CD4-positive, alpha-beta T cell (primary cell): ENCODE measurements around the gene PNKP. TPM values are rescaled to one million over a fixed set of nuclear protein-coding genes. Genes with fewer than 3 reads are reported as not detected.

ENCODE experiments used
- ATAC-seq: fragments of 200-7000 bp; cut with Tn5 transposase; one replicate; pipeline ENCODE4 v1.10.0; 2022; ENCODE audit warnings: mild to moderate bottlenecking; ENCODE audit not compliant: poor library complexity
- CTCF ChIA-PET: fragments of 350-600 bp; sonication (Branson Sonifier 250); formaldehyde crosslinking; loops from one replicate; lab custom pipeline; 2021; ENCODE audit warnings: antibody characterized with exemption, inconsistent platforms; lab: Charles Lee
- POLR2A ChIA-PET: fragments of 350-600 bp; sonication (Branson Sonifier 250); formaldehyde crosslinking; loops from one replicate; lab custom pipeline; 2021; ENCODE audit warnings: antibody characterized with exemption, inconsistent platforms; lab: Charles Lee
- DNase-seq, 14 experiments: peaks; one replicate each; pipeline ENCODE4 v3.0.0-alpha.2; 2013 to 2020; ENCODE audit warnings: mixed read lengths in 2 of 14
- H3K27ac ChIP-seq, 2 donors: one replicate each; pipeline versions ENCODE4 v1.5.1 to v1.7.0; 2013; ENCODE audit warnings: low read length in 2 of 2, low read depth in 1 of 2, mild to moderate bottlenecking in 1 of 2
- H3K27me3 ChIP-seq, 2 experiments: 1 replicate in 1 of 2; 2 replicates in 1 of 2; pipeline versions ENCODE4 v1.6.1 to v1.7.0; 2013; ENCODE audit warnings: low read length in 2 of 2, control low read depth in 1 of 2, mild to moderate bottlenecking in 1 of 2, moderate library complexity in 1 of 2; ENCODE audit not compliant: insufficient read depth in 2 of 2, control insufficient read depth in 1 of 2
- H3K36me3 ChIP-seq: one replicate; pipeline ENCODE4 v1.6.1; 2013; ENCODE audit warnings: low read length, control low read depth; ENCODE audit not compliant: insufficient read depth
- H3K4me1 ChIP-seq: one replicate; pipeline ENCODE4 v1.6.1; 2013; ENCODE audit warnings: low read length, control low read depth; ENCODE audit not compliant: insufficient read depth
- H3K4me3 ChIP-seq: one replicate; pipeline ENCODE4 v1.5.1; 2013; ENCODE audit warnings: mild to moderate bottlenecking, low read length, moderate library complexity
- H3K9me3 ChIP-seq, 2 experiments: 1 replicate in 1 of 2; 2 replicates in 1 of 2; pipeline versions ENCODE4 v1.6.1 to v1.7.0; 2013; ENCODE audit warnings: low read length in 2 of 2, mild to moderate bottlenecking in 2 of 2, control low read depth in 1 of 2, moderate library complexity in 1 of 2; ENCODE audit not compliant: control insufficient read depth in 1 of 2, insufficient read depth in 1 of 2
- H3K27ac Mint-ChIP-seq: one replicate; pipeline ENCODE4 v1.8.0; 2020; ENCODE audit warnings: mixed read lengths
- H3K27me3 Mint-ChIP-seq: one replicate; pipeline ENCODE4 v1.8.0; 2021; ENCODE audit warnings: mixed read lengths
- H3K36me3 Mint-ChIP-seq: one replicate; pipeline ENCODE4 v1.8.0; 2021; ENCODE audit warnings: low read depth, mixed read lengths
- H3K4me1 Mint-ChIP-seq: one replicate; pipeline ENCODE4 v1.8.0; 2021; ENCODE audit warnings: low read depth, mixed read lengths
- H3K4me3 Mint-ChIP-seq: one replicate; pipeline ENCODE4 v1.8.0; 2020; ENCODE audit warnings: mild to moderate bottlenecking, mixed read lengths
- H3K9me3 Mint-ChIP-seq: one replicate; pipeline ENCODE4 v1.8.0; 2020; ENCODE audit warnings: mixed read lengths
- CTCF ChIP-seq: fragments of 200-600 bp; IDR thresholded peaks from one replicate; pipeline ENCODE4 v1.8.0; 2022; ENCODE audit warnings: antibody characterized with exemption, mild to moderate bottlenecking
- intact Hi-C, 2 experiments: fragments of 100-400 bp; cut with DNase I in 1 of 2; cut with micrococcal nuclease in 1 of 2; formaldehyde crosslinking; loops; one replicate each; pipeline versions ENCODE4 v1.15.1 to v1.9.0; 2023 to 2025; cut with DNase I, micrococcal nuclease
- total RNA-seq, 174 experiments: library from RNA in 2 of 174; stranded (reverse) in 2 of 174; gene quantifications; one replicate each; pipeline ENCODE4 v1.2.3 and lab custom pipeline; 2021 to 2026

Gene PNKP
- total RNA-seq, 2 experiments from 2014 or later: 96.1 to 98.1 TPM

GRCh38 chr19:49850221-49850486 is 17.2 kb downstream of the PNKP start:
- peaks cover 0 to 3% of the 10 kb centered on the region in 2 experiments for H3K9me3 ChIP-seq
- Mint-ChIP-seq H3K27ac (peak overlapping the region; percentile 94), H3K4me1 (peaks cover 35% of the 10 kb centered on the region), H3K36me3 (peaks cover 17% of the 10 kb centered on the region), H3K4me3 (peak overlapping the region; percentile 98), H3K9me3 (no peaks in the 10 kb centered on the region), H3K27me3 (no peaks in the 10 kb centered on the region)
- ATAC-seq (no peak), DNase-seq (peak in 1 of 14 experiments; percentile 39)
- peak overlapping the region; percentile 84 for H3K4me3 ChIP-seq
- H3K4me1 ChIP-seq: peaks cover 54% of the 10 kb centered on the region
- peaks cover 2% of the 10 kb centered on the region for H3K36me3 ChIP-seq
- peak overlapping the region in 1 of 2 donors; percentile 94 for H3K27ac ChIP-seq
- ChIA-PET POLR2A (interaction anchor here (1.0 to 4.4 kb wide), 17 partner anchors 18 to 526 kb away, joined by 3 to 75 read pairs (median 5); partner anchors contain the start of genes AKT1S1, AP2A1, ATF5 and FUZ), CTCF (interaction anchor here (0.9 to 1.9 kb wide), 3 partner anchors 19 to 42 kb away, joined by 3 to 5 read pairs (median 4); partner anchors contain the start of gene FUZ)
- TF ChIP-seq CTCF: no peak
- no peaks in the 10 kb centered on the region for H3K27me3 ChIP-seq
- intact Hi-C loops: loop anchor here (1.0 to 5.0 kb wide), 3 partner anchors 19 to 33 kb away; partner anchors contain the start of gene MED25 (in 1 of the 2)

GRCh38 chr19:49849433-49850220 is 17.7 kb downstream of the PNKP start:
- peak overlapping the region; percentile 94 for H3K27ac Mint-ChIP-seq
- ATAC-seq (no peak), DNase-seq (no peak)
- no peaks in the 10 kb centered on the region for H3K27me3 Mint-ChIP-seq
- Histone ChIP-seq H3K36me3 (no peaks in the 10 kb centered on the region), H3K27me3 (no peaks in the 10 kb centered on the region), H3K4me1 (peaks cover 54% of the 10 kb centered on the region), H3K9me3 (no peaks in the 10 kb centered on the region), H3K27ac (no peak overlapping the region), H3K4me3 (no peak overlapping the region)
- H3K4me1 Mint-ChIP-seq: peaks cover 35% of the 10 kb centered on the region
- TF ChIP-seq CTCF: no peak
- peaks cover 17% of the 10 kb centered on the region for H3K36me3 Mint-ChIP-seq
- intact Hi-C loops: loop anchor here (1.0 to 5.0 kb wide), 3 partner anchors 19 to 32 kb away; partner anchors contain the start of gene MED25 (in 1 of the 2)
- H3K9me3 Mint-ChIP-seq: no peaks in the 10 kb centered on the region
- ChIA-PET POLR2A (interaction anchor here (1.1 to 4.4 kb wide), 14 partner anchors 18 to 526 kb away, joined by 3 to 75 read pairs (median 10); partner anchors contain the start of genes AKT1S1, AP2A1, ATF5 and FUZ), CTCF (interaction anchor here (1.3 to 1.9 kb wide), 2 partner anchors 20 to 37 kb away, joined by 4 to 5 read pairs; partner anchors contain the start of gene FUZ)
- peak overlapping the region; percentile 98 for H3K4me3 Mint-ChIP-seq

- no peak overlapping the region for H3K27ac Mint-ChIP-seq
- ChIA-PET POLR2A (interaction anchor here (1.4 to 2.5 kb wide), 3 partner anchors 20 to 36 kb away, joined by 3 to 11 read pairs (median 7); partner anchors contain the start of genes AKT1S1, FUZ and TBC1D17), CTCF (interaction anchor here (0.9 kb wide), 1 partner anchor 41 kb away, joined by 3 read pairs; no protein-coding TSS in a partner anchor)
- TF ChIP-seq CTCF: no peak
- peaks cover 17% of the 10 kb centered on the region for H3K36me3 Mint-ChIP-seq
- H3K4me1 Mint-ChIP-seq: peaks cover 35% of the 10 kb centered on the region
- ATAC-seq (no peak), DNase-seq (no peak)
- Histone ChIP-seq H3K9me3 (no peaks in the 10 kb centered on the region), H3K27me3 (no peaks in the 10 kb centered on the region), H3K27ac (no peak overlapping the region), H3K4me1 (peaks cover 50% of the 10 kb centered on the region), H3K4me3 (no peak overlapping the region), H3K36me3 (no peaks in the 10 kb centered on the region)
- intact Hi-C loops: no loop called here
- H3K4me3 Mint-ChIP-seq: peak overlapping the region; percentile 87
- H3K9me3 Mint-ChIP-seq: no peaks in the 10 kb centered on the region
- H3K27me3 Mint-ChIP-seq: no peaks in the 10 kb centered on the region
Measured at GRCh38 chr19:49848938-49849337, 18.4 kb downstream of the PNKP start.
